Neural cell (in vitro differentiated cells): ENCODE measurements around the gene TIGD6. TPM values are rescaled to one million over a fixed set of nuclear protein-coding genes. Genes with fewer than 3 reads are reported as not detected.

ENCODE experiments used
- H2AFZ ChIP-seq: fragments of 200-600, 300-800 bp; sonication (generic), shearing (Covaris generic); 2 replicates; pipeline ENCODE4 v1.6.0; 2014; ENCODE audit warnings: low read depth, mild to moderate bottlenecking, antibody characterized with exemption, low read length, moderate library complexity
- H3F3A ChIP-seq: fragments of 200-600 bp; shearing (Covaris generic); 2 replicates; pipeline ENCODE4 v1.6.1; 2016; ENCODE audit warnings: mild to moderate bottlenecking, moderate library complexity, mixed read lengths, antibody characterized with exemption, low read length; ENCODE audit not compliant: insufficient read depth, poor library complexity, severe bottlenecking
- H3K27ac ChIP-seq: fragments of 200-600, 300-800 bp; sonication (generic), shearing (Covaris generic); 2 replicates; pipeline ENCODE4 v1.5.1; 2014; ENCODE audit warnings: mild to moderate bottlenecking, low read length, moderate library complexity
- H3K27me3 ChIP-seq: fragments of 300-800, 200-600 bp; sonication (generic), shearing (Covaris generic); 2 replicates; pipeline ENCODE4 v1.6.0; 2014; ENCODE audit warnings: mild to moderate bottlenecking, low read depth, low read length, moderate library complexity; ENCODE audit not compliant: insufficient read depth
- H3K36me3 ChIP-seq: fragments of 300-800, 200-600 bp; sonication (generic), shearing (Covaris generic); 2 replicates; pipeline ENCODE4 v1.5.1; 2014; ENCODE audit warnings: mild to moderate bottlenecking, antibody characterized with exemption, low read length, moderate library complexity; ENCODE audit not compliant: insufficient read depth
- H3K4me2 ChIP-seq: fragments of 300-800, 200-600 bp; sonication (generic), shearing (Covaris generic); 2 replicates; pipeline ENCODE4 v1.6.0; 2014; ENCODE audit warnings: mild to moderate bottlenecking, low read length
- H3K4me3 ChIP-seq: fragments of 300-800, 200-600 bp; sonication (generic), shearing (Covaris generic); 2 replicates; pipeline ENCODE4 v1.5.1; 2014; ENCODE audit warnings: mild to moderate bottlenecking, low read length, moderate library complexity
- H3K79me2 ChIP-seq: fragments of 200-600 bp; shearing (Covaris generic); replicated peaks from 2 replicates; pipeline ENCODE4 v1.6.0; 2014; ENCODE audit warnings: mild to moderate bottlenecking, low read length, moderate library complexity; ENCODE audit not compliant: insufficient read depth
- H3K9ac ChIP-seq: fragments of 300-800, 200-600 bp; sonication (generic), shearing (Covaris generic); 2 replicates; pipeline ENCODE4 v1.6.1; 2016; ENCODE audit warnings: mild to moderate bottlenecking, low read length, mixed read lengths
- H3K9me2 ChIP-seq: fragments of 200-600 bp; shearing (Covaris generic); 2 replicates; pipeline ENCODE4 v1.6.1; 2016; ENCODE audit warnings: mild to moderate bottlenecking, low read length, mixed read lengths; ENCODE audit not compliant: insufficient read depth
- H3K9me3 ChIP-seq: fragments of 200-600, 300-800 bp; sonication (generic), shearing (Covaris generic); 2 replicates; pipeline ENCODE4 v1.6.1; 2016; ENCODE audit warnings: mild to moderate bottlenecking, mixed run types, low read length, moderate library complexity, mixed read lengths
- H4K20me1 ChIP-seq: fragments of 200-600 bp; shearing (Covaris generic); 2 replicates; pipeline ENCODE4 v1.6.1; 2016; ENCODE audit warnings: mild to moderate bottlenecking, mixed run types; ENCODE audit not compliant: insufficient read depth
- EP300 ChIP-seq: fragments of 450-650 bp; conservative IDR thresholded peaks from 2 replicates; pipeline ENCODE4 v1.6.1; 2014; ENCODE audit warnings: antibody characterized with exemption, mild to moderate bottlenecking, moderate library complexity; ENCODE audit not compliant: poor library complexity, severe bottlenecking
- EZH2 ChIP-seq: fragments of 200-600, 300-800 bp; shearing (Covaris generic), sonication (generic); IDR thresholded peaks from 2 replicates; pipeline ENCODE4 v1.6.1; 2014; ENCODE audit warnings: antibody characterized with exemption, low read length, borderline replicate concordance, mild to moderate bottlenecking; ENCODE audit not compliant: insufficient read depth, poor library complexity, severe bottlenecking
- MXI1 ChIP-seq: fragments of 450-650 bp; conservative IDR thresholded peaks from 2 replicates; pipeline ENCODE4 v1.6.1; 2014; ENCODE audit warnings: antibody characterized with exemption, mild to moderate bottlenecking; ENCODE audit not compliant: poor library complexity, severe bottlenecking
- POLR2AphosphoS5 ChIP-seq: IDR thresholded peaks from 2 replicates; pipeline ENCODE4 v1.6.1; 2012
- RAD21 ChIP-seq: fragments of 450-650 bp; conservative IDR thresholded peaks from 2 replicates; pipeline ENCODE4 v1.6.1; 2014; ENCODE audit warnings: antibody characterized with exemption, mild to moderate bottlenecking, moderate library complexity
- SMC3 ChIP-seq: fragments of 450-650 bp; conservative IDR thresholded peaks from 2 replicates; pipeline ENCODE4 v1.6.1; 2014; ENCODE audit warnings: antibody characterized with exemption, mild to moderate bottlenecking, moderate library complexity; ENCODE audit not compliant: poor library complexity
- TAF1 ChIP-seq: IDR thresholded peaks from 2 replicates; pipeline ENCODE4 v1.6.1; 2012; ENCODE audit warnings: low read depth
- polyA plus RNA-seq: library from polyadenylated mRNA; depleted of rRNA; stranded (reverse); fragments of >200 nt; gene quantifications from 2 replicates; pipeline ENCODE4 v1.2.3, GENCODE V29; 2014
- TF ChIP-seq, protein P1 (sequence below): IDR thresholded peaks from 2 replicates; pipeline ENCODE4 v1.6.1; 2012; ENCODE audit warnings: borderline replicate concordance
- TF ChIP-seq, protein P2 (sequence below): fragments of 450-650 bp; IDR thresholded peaks from 2 replicates; pipeline ENCODE4 v1.5.1; 2014; ENCODE audit warnings: antibody characterized with exemption, mild to moderate bottlenecking, moderate library complexity; ENCODE audit not compliant: poor library complexity, severe bottlenecking

Gene TIGD6
- polyA plus RNA-seq, 1 donor from 2014 or later: 6.5 TPM

DNA sequence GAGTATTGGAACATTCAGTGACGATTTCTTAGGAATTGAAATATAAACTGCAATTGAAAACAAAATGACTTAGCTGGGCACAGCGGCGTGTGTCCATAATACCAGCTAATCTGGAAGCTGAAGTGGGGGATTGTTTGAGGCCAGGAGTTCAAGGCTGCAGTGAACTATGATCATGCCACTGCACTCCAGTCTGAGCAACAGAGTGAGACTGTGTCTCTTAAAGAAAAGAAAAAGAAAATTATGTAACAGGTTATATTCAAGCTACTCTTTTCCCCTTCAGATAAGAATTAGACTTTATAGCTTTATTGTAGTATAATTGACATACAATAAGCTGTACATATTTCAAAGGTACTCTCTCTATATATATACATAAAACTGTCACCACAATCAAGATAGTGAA, 33.5 kb downstream of the TIGD6 start:
- Histone ChIP-seq H3K9me3 (no peaks in the 10 kb centered on the region), H3F3A (no peaks in the 10 kb centered on the region), H2AFZ (no peak overlapping the region), H3K4me2 (no peak overlapping the region), H3K27me3 (no peaks in the 10 kb centered on the region), H3K36me3 (no peaks in the 10 kb centered on the region), H3K79me2 (no peaks in the 10 kb centered on the region), H3K4me3 (no peak overlapping the region), H3K9ac (no peak overlapping the region), H4K20me1 (no peaks in the 10 kb centered on the region), H3K9me2 (no peaks in the 10 kb centered on the region), H3K27ac (no peak overlapping the region)
- TF ChIP-seq, protein P1, sequence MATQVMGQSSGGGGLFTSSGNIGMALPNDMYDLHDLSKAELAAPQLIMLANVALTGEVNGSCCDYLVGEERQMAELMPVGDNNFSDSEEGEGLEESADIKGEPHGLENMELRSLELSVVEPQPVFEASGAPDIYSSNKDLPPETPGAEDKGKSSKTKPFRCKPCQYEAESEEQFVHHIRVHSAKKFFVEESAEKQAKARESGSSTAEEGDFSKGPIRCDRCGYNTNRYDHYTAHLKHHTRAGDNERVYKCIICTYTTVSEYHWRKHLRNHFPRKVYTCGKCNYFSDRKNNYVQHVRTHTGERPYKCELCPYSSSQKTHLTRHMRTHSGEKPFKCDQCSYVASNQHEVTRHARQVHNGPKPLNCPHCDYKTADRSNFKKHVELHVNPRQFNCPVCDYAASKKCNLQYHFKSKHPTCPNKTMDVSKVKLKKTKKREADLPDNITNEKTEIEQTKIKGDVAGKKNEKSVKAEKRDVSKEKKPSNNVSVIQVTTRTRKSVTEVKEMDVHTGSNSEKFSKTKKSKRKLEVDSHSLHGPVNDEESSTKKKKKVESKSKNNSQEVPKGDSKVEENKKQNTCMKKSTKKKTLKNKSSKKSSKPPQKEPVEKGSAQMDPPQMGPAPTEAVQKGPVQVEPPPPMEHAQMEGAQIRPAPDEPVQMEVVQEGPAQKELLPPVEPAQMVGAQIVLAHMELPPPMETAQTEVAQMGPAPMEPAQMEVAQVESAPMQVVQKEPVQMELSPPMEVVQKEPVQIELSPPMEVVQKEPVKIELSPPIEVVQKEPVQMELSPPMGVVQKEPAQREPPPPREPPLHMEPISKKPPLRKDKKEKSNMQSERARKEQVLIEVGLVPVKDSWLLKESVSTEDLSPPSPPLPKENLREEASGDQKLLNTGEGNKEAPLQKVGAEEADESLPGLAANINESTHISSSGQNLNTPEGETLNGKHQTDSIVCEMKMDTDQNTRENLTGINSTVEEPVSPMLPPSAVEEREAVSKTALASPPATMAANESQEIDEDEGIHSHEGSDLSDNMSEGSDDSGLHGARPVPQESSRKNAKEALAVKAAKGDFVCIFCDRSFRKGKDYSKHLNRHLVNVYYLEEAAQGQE: no peak
- TF ChIP-seq, protein P2, sequence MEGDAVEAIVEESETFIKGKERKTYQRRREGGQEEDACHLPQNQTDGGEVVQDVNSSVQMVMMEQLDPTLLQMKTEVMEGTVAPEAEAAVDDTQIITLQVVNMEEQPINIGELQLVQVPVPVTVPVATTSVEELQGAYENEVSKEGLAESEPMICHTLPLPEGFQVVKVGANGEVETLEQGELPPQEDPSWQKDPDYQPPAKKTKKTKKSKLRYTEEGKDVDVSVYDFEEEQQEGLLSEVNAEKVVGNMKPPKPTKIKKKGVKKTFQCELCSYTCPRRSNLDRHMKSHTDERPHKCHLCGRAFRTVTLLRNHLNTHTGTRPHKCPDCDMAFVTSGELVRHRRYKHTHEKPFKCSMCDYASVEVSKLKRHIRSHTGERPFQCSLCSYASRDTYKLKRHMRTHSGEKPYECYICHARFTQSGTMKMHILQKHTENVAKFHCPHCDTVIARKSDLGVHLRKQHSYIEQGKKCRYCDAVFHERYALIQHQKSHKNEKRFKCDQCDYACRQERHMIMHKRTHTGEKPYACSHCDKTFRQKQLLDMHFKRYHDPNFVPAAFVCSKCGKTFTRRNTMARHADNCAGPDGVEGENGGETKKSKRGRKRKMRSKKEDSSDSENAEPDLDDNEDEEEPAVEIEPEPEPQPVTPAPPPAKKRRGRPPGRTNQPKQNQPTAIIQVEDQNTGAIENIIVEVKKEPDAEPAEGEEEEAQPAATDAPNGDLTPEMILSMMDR: no peak
- TF ChIP-seq TAF1: no peak

DNA sequence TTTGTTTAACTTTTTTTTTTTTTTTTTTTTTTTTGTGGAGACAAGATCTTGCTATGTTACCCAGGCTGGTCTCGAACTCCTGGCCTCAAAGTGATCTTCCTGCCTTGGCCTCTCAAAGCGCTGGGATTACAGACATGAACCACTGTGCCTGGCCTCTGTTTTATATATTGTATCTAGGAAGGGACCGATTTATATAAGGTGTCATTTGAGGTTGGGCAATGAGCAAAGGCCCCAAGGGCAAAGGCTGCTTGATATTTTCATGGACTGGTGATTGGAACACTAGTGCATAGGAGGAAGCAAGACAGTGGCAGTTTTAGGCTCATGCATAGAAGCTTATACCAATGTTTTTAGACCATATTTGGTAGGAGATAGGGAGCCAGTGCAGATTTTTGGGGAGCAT, 36.7 kb downstream of the TIGD6 start:
- H3K9me2 ChIP-seq: no peaks in the 10 kb centered on the region
- H4K20me1 ChIP-seq: no peaks in the 10 kb centered on the region
- no peak overlapping the region for H3K4me3 ChIP-seq
- no peaks in the 10 kb centered on the region for H3K27me3 ChIP-seq
- no peak for TF ChIP-seq EZH2
- TF ChIP-seq, protein P2: no peak
- TF ChIP-seq POLR2AphosphoS5: no peak
- TF ChIP-seq RAD21: no peak
- TF ChIP-seq EP300: no peak
- no peak for TF ChIP-seq MXI1
- TF ChIP-seq, protein P1: no peak
- TF ChIP-seq SMC3: no peak
- TF ChIP-seq TAF1: no peak
- H3K36me3 ChIP-seq: no peaks in the 10 kb centered on the region
- H3F3A ChIP-seq: peaks cover 6% of the 10 kb centered on the region
- no peaks in the 10 kb centered on the region for H3K9me3 ChIP-seq
- H3K9ac ChIP-seq: no peak overlapping the region
- H3K27ac ChIP-seq: no peak overlapping the region
- H3K4me2 ChIP-seq: no peak overlapping the region
- H2AFZ ChIP-seq: no peak overlapping the region
- H3K79me2 ChIP-seq: no peaks in the 10 kb centered on the region
